ENCODE results near the gene NMRK2.
"Not testable (repeated sequence)": the region's sequence is repeated elsewhere in the genome, so short reads cannot be mapped to it uniquely, and the experiment has no call there.

Gene NMRK2

DNA sequence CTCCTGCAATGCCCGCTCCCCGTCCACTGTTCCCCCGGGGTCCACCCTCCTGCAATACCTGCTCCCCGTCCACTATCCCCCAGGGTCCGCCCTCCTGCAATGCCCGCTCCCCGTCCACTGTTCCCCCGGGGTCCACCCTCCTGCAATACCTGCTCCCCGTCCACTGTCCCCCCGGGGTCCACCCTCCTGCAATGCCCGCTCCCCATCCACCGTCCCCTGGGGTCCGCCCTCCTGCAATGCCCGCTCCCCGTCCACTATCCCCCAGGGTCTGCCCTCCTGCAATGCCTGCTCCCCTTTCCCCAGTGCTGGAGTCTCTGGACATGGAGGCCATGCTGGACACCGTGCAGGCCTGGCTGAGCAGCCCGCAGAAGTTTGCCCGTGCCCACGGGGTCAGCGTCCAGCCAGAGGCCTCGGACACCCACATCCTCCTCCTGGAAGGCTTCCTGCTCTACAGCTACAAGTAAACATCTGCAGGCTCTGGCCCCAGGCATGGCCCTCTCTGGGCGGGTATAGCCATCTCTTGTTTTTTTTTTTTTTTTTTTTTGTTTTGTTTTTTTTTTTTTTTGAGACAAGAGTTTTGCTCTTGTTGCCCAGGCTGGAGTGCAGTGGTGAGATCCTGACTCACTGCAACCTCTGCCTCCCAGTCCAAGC lies 5.6 kb downstream of the NMRK2 start:
- not testable (repeated sequence) for DNase-seq

- DNase-seq = no peak
Observed at GRCh38 chr19:3942790-3943409, 10.0 kb downstream of the NMRK2 start.

DNA sequence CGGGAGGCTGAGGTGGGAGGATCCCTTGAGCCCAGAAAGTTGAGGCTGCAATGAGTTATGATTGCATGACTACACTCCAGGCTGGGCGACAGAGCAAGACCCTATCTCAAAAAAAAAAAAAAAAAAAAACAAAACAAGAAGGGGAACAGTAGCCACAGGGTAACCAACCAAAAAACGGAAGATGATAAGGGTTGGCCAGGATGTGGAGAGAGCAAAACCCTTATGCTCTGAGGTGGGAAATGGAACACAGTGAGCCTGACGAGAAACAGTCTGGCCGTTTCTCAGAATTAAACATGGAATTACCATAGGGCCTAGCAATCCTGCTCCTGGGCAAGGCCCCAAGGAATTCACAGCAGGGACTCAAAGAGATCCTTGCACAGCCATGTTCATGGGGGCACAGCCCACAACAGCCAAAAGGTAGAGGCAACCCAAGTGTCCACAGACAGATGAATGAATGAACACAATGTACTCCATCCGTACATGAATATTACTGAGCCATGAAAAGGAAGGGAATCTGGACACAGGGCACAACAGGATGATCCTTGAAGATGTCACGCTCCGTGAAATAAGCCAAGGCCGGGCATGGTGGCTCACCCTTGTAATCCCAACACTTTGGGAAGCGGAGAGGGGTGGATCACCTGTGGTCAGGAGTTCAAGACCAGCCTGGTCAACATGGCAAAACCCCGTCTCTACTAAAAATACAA lies 11.3 kb downstream of the NMRK2 start:
- DNase-seq = no peak

DNA sequence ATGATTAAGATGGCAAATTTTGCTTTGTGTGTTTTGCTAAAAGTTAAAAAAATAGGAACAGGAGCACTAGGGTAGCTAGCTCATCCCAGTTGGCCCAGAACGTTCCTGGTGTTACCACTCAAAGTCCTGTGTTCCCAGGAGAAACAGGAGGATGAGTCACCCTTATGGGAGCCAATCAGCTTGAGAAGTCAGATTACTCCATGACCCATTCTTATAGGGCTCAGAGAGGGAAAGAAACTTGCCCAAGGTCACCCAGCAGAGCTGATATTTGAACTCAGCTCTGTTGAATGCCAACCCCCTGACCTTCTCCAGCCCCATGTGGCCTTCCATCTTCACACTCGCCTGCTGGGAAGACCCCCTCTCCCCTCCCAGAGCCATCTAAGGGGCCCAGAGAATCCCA lies 13.0 kb downstream of the NMRK2 start:
- no peak for DNase-seq

DNA sequence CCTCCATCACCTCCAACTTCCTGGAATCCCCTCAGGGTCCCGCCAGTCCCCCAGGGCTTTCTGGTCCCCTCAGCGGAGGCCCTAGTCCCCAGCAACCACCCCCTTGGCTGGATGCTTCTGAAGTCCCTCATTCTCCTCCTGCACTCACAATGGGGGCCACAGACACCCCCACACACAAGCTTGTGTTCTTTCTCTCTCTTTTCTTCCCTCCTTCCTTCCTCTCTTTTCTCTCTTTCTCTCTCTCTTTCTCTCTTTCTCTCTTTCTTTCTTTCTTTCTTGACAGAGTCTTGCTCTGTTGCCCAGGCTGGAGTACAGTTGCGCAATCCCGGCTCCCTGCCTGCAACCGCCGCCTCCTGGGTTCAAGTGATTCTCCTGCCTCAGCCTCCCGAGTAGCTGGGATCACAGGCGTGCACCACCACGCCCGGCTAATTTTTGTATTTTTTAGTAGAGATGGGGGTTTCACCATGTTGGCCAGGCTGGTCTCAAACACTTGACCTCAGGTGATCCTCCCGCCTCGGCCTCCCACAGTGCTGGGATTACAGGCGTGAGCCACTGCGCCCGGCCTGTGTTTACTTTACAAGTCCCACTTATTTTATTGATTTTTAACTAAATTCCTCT lies 14.6 kb downstream of the NMRK2 start:
- not testable (repeated sequence) for DNase-seq

- DNase-seq = no peak
Observed at GRCh38 chr19:3949294-3949693, 16.4 kb downstream of the NMRK2 start.

- DNase-seq = no peak
Observed at GRCh38 chr19:3949997-3950859, 17.4 kb downstream of the NMRK2 start.

GRCh38 chr19:3950871-3951861 lies 18.3 kb downstream of the NMRK2 start:
- DNase-seq = no peak

- not testable (repeated sequence) for DNase-seq
Observed at GRCh38 chr19:3952755-3953276, 19.9 kb downstream of the NMRK2 start.

- no peak for DNase-seq
Observed at GRCh38 chr19:3954107-3954506, 21.2 kb downstream of the NMRK2 start.

GRCh38 chr19:3955276-3955675 lies 22.4 kb downstream of the NMRK2 start:
- not testable (repeated sequence) for DNase-seq

GRCh38 chr19:3955688-3956087 lies 22.8 kb downstream of the NMRK2 start:
- DNase-seq = no peak

DNA sequence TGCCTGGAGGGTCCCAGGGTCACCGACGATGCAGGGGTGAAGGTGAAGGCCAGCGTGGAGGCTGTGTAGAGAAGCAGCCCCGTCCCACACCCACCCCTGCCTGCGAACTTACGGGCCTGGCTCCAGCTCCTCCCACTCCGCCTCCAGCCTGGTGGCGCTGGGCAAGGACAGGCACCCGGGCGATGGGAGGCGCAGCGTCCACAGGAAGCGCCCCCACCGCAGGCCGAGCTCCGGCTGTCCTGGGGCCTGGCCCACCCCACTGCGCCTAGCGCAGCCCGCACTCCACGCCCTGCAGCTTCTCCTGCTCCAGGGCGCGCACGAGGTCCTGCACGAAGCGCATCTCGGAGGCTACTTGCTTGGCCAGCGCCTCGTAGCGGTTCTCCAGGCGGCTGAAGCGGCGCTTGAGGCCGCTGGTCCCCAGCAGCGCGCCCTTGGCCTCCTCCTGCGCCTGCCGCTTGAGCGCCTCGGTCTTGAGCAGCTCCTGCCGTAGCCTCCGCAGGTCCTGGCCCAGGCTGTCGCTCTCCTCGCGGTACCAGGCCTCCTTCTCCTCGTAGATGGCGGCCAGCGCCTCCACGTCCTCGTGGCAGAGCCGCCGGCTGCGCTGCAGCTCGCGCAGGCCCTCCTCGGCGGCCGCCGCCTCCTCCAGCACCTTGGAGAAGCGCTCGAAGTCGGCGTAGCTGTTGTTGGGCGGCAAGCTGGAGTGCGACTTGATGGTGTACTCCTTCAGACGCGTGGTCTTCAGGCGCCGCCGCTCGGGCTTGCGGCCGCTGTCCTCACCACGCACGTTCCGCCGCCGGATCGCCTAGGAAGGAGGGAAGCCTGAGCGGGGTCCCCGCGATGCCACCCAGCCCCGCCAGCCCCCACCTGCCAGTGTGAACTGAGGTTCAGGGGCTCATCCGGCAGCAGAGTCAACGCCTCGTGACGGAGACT lies 26.2 kb downstream of the NMRK2 start:
- DNase-seq = no peak

GRCh38 chr19:3959766-3960131 lies 26.9 kb downstream of the NMRK2 start:
- no peak for DNase-seq

- no peak for DNase-seq
Observed at GRCh38 chr19:3961007-3961406, 28.1 kb downstream of the NMRK2 start.

DNA sequence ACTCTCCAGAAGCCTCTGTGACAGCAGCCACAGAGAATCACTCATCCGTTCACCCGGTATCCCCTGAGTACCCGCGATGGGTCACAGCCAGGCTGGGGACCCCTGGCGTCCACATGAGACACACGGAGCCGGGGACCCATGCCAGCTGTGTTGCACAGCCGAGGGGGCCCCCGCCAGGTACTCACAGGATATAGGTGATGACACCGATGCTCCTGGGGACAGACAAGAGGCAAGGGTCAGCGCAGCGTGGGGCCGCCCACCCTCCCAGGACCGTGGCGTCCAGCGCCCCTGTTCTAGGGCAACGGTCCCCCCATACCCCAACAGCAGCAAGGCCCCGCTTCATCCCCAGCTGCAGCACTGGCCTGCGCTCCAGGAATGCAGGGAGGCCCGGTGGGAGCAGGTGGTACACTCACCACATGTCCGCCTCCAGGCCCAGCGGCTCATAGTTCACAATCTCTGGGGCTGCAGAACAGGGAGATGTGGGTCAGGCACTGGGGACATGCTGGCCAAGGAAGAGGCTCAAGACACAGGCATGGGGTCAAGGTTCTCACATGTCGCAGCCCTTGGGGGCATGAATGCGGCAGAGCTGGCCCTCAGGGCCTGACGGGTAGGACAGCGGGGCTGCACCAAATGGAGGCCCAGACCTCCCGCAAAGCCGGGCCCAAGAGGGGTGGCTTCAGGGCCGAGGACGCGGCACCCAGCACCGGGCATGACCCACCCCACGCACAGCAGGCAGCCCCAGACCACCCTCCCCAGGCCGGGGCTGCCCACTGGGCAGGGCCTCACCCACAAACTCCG lies 30.8 kb downstream of the NMRK2 start:
- DNase-seq = no peak

- no peak for DNase-seq
Observed at GRCh38 chr19:3964256-3965194, 31.7 kb downstream of the NMRK2 start.

Data from NCI-H2029 treated with DMSO at 0.1 percent for 48 hours (cell line).